ENCODE data around the gene TTC3.

The TTC3 gene

GRCh38 chr21:37224861-37225839, 152.1 kb downstream of the TTC3 start:
- DNase-seq (ENCODE audit: low read depth in 2 of 2) = peak in 1 of 2 donors; percentile 42

- DNase-seq (ENCODE audit: low read depth in 2 of 2) = no peak
Observed at GRCh38 chr21:37226041-37226920, 153.2 kb downstream of the TTC3 start.

GRCh38 chr21:37227071-37228002, 154.3 kb downstream of the TTC3 start:
- no peak for DNase-seq (ENCODE audit: low read depth in 2 of 2)

GRCh38 chr21:37228003-37228400, 154.9 kb downstream of the TTC3 start:
- DNase-seq (ENCODE audit: low read depth in 2 of 2) = no peak

DNA sequence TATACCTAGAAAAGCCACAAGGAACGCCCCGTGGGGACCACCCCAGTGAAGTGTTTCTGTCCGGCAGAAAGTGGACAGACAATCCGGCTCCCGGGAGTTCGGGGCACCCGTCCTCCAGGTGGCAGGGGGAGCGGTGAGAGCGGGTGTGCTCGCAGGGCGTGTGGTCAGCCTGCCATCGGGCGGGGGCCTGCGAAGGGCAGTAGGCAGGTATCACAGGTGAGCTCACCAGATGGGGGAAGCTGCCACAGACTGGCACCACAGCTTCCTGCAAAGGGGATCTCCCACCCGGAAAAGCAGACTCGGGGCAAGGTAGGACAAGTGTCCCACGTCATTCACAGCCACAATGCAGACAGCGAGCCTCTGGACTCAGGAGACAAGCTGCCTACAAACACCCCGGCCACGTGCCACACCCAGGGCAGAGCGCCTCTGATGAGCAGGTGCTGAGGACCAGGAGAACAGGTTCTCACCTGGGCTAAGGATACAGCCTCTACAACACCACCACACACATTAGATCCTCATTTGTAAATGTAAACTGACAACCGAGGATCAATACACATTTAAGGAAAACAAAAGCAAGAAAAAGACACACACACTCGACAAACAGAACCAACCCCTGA, 157.7 kb downstream of the TTC3 start:
- no peak for DNase-seq (ENCODE audit: low read depth in 2 of 2)

DNA sequence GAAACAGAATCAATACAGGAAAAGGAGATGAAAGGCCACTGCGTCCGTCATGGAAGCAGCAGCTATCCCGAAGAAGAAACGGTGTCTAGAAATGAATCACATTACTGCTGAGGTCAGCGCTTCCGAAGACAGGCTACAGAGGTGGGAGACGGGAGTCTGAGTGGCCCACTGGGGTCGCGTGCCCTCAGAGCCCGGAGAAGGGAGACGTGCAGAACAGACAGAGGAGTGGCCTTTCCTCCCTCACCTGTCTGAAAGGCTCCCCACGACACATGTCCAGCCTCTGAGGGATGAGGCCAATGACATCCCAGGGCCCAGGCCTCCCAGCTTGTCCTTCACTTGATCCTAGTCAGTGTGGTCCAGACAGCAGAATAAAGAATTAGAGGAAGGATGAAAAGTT, 158.2 kb downstream of the TTC3 start:
- no peak for DNase-seq (ENCODE audit: low read depth in 2 of 2)

- no peak for DNase-seq (ENCODE audit: low read depth in 2 of 2)
Observed at GRCh38 chr21:37231671-37232070, 158.6 kb downstream of the TTC3 start.

GRCh38 chr21:37232274-37233018, 159.4 kb downstream of the TTC3 start:
- DNase-seq (ENCODE audit: low read depth in 2 of 2) = no peak

GRCh38 chr21:37233551-37234146, 160.6 kb downstream of the TTC3 start:
- DNase-seq (ENCODE audit: low read depth in 2 of 2) = no peak

GRCh38 chr21:37237346-37237745, 164.3 kb downstream of the TTC3 start:
- no peak for DNase-seq (ENCODE audit: low read depth in 2 of 2)

- DNase-seq (ENCODE audit: low read depth in 2 of 2) = no peak
Observed at GRCh38 chr21:37237764-37238163, 164.7 kb downstream of the TTC3 start.

DNA sequence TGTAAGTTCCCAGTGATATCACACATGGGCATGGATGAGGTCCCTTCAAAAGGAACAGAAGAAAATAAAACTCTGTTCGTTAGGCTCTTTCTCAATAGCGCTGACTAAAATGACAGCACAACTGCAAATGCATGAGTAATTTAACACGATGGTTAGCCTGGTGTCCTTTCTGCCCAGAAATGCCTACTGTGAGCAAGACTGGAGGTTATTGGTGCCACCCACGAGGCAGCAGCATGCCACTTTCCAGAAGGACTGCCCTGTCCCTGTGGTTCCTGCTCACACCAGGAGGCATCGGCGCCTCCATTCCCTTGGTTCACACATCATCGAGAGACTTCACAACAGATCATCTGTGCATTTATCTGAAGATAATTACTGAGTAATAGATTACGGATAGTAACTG, 167.9 kb downstream of the TTC3 start:
- no peak for DNase-seq (ENCODE audit: low read depth in 2 of 2)

- no peak for DNase-seq (ENCODE audit: low read depth in 2 of 2)
Observed at GRCh38 chr21:37241426-37241825, 168.4 kb downstream of the TTC3 start.

DNA sequence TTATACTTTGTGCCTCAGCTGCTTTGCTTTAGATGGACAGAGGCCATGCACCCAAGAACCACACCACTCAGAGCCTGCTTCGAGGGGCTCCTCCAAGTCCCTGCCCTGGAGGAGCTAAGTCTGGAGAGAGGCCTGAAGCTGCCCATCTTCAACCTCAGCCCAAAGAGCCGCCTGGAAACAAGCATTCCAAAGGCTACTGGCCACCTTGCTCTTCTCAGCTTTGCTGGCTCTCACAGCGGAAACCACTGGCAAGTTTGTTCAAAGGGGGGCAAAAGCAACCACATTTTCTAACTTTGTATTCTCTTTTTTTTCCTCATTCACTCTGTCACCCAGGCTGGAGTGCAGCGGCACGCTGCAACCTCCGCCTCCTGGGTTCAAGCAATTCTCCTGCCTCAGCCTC, 170.9 kb downstream of the TTC3 start:
- DNase-seq (ENCODE audit: low read depth in 2 of 2) = no peak

- no peak for DNase-seq (ENCODE audit: low read depth in 2 of 2)
Observed at GRCh38 chr21:37244501-37245095, 171.5 kb downstream of the TTC3 start.

DNA sequence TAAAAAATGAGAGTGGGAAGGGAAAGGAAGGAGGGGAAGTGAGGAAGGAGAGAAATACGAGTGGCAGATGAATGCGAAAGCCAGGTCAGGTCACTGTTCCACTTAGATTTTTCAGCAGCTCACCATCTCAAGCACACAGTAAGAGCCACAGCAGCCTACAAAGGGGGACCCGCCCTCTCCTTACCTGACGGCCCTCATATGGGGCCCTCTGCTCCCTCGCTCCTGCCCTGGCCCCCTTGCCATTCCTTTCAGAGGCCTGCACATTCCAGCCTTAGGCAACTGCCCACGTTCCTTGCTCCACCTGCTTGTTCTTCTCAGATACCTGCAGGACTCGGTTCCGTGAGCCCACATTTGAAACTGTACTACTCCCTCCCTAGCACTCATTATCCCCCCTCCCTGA, 172.1 kb downstream of the TTC3 start:
- DNase-seq (ENCODE audit: low read depth in 2 of 2) = no peak

DNA sequence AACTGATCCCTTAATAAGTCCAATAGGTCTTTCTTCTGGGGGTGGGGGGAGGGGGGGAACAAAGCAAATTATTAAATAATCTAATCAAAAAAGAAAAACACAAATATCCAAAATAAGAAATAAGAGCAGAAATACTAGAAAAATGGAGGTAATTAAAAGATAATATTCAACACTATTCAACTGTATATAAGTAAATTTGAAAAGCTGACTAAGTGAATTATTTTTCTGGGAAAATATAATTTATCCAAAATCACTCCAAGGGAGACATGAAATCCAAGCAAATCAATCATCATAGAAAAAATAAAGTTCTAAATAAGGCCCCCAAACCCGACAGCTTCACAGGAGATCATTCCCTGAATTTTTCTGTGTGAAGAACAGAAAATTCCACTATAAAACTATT, 175.2 kb downstream of the TTC3 start:
- no peak for DNase-seq (ENCODE audit: low read depth in 2 of 2)

DNA sequence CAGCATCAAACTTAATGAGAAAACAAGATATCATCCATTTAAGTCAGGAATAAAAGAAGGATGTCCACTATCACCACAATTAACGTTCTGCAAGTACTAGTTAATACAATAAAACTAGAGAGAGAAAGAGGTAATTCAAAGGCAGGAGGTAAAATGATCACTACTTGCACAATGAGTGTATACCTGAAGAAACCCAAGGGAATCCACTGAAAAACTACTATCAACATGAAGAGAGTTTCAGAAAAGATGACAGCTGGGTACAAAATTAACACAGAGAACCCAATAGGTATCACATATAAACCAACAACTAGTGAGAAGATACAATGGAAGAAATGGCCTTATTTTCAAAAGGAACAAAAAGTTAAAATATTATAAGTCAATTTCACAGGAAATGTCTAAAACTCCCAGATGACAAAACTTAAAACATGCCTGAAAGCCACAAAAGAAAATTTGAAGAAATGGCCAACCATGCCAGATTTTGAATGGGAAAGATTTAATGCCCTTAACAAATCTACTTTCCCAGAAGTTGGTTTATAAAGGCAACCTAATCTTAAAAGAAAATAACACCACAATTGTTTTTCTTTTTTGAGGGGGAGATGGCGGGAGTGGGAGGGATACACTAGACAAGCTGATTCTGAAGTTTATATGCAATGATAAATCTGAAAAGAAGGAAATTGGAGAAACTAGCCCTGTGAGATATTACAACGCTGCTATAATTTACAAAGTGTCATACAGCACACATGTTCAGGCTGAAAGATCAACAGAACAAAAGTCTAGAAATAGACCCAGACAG, 176.3 kb downstream of the TTC3 start:
- no peak for DNase-seq (ENCODE audit: low read depth in 2 of 2)

DNA sequence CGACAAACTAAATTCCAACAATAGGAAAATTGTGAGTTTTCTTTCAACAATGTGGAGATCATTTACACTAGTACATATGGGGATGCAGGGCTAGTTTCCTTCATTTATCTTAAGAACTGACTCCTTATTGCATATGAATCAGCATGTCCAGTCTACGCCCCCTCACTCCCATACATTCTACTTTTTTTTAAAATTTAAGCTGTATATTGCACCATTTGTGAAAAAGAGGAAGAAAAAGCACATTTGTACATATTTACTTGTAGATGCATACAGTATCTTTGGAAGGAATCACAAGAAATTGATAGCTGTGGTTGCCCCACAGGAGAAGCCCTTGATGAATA, 178.2 kb downstream of the TTC3 start:
- DNase-seq (ENCODE audit: low read depth in 2 of 2) = no peak
